ENCODE measurements around the gene AUTS2.

AUTS2 gene

DNA sequence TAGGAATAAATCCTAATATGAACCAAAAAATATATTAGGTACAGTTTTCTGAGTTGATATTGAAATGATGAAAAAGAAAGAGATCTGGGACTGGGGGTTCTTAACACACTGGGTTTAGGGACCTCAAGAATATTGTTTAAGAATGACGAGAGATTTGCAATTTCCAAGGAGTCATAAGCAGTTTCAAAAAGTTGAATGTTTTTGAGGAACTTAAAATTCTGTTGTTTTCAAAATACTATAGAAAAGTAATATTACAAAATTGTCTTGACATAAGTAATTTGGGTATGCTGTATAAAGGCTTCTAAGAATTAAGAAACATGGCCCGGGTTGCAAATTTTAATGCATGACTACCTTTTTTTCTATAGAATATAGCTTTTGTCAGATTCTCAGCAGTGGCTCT, 88.1 kb downstream of the AUTS2 start:
- no peak for DNase-seq (ENCODE audit: low read depth, low spot score)

DNA sequence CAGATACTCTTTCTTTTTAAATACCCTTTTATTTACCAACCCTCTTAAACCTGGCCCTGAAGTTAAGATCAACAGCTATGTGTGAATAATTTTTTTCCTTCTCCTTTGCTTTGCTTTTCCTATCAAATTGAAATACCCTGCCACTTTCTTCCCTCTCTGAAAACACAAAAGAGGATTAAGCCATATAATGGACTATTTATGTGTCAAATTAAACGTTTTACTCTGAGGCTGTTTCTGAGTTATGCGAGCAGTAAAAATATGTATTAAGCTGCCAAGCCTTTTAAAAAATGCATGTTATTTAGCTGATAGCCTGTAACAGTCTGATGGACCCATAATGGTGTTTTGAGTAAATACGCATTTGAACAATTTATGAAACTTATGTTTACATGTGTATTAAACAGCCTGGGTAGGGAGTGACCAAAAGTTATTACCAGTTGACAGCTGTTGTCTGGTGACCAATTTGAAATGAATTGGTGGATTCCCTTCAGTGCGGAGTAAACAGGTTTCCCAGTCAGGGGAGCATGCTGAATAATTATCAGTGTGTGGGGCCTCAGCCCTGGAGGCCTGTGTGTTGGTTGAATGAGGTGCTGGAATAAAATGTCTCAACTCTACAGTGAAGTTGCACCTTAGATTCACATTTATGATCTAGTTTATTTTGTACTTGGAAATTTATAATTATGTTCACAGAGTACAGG, 89.6 kb downstream of the AUTS2 start:
- no peak for DNase-seq (ENCODE audit: low read depth, low spot score)

DNA sequence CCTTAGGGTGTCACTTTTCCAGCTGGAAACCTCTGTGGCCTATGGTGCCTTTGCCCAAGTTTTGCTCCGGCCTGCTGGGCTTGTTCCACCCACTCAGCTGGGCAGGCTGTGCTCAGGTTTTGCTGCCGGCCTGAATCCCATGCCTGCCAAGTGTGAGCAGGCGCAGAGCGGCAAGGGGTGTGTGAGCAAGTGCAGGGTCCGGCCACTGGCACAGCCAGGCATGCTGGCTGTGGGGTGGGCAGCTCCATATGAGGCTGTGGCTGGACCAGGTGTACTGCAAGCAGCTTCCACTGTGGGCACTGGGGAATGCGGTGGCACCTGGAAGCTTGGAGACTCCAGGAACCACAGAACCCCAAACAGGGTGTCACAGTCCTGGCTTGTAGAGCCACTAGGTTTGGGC, 92.1 kb downstream of the AUTS2 start:
- no peak for DNase-seq (ENCODE audit: low read depth, low spot score)

- DNase-seq (ENCODE audit: low read depth, low spot score) = no peak
These were observed 93.1 kb downstream of the AUTS2 start for GRCh38 chr7:69691327-69691726.

DNA sequence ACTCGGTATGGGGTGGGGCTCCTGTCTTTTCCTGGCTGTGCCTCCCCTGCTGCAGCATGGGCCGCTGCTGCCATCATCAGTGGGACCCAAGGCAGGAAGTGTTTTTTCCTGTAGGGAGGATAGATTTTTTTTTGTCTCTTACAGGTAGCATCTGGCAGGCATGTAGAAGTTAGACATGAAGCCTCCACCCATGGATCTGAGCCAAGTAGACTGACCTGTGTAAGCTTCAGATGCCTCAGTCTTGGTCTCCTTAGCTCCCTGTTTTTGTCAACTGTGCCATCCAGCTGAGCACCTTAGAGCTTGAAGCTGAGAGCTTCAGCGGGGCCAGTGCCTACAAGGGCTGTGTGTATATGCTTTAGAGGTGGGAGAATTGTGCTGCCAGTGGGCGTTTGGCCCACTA, 93.5 kb downstream of the AUTS2 start:
- no peak for DNase-seq (ENCODE audit: low read depth, low spot score)

- DNase-seq (ENCODE audit: low read depth, low spot score) = no peak
These were observed 94.3 kb downstream of the AUTS2 start for GRCh38 chr7:69692611-69693010.

DNA sequence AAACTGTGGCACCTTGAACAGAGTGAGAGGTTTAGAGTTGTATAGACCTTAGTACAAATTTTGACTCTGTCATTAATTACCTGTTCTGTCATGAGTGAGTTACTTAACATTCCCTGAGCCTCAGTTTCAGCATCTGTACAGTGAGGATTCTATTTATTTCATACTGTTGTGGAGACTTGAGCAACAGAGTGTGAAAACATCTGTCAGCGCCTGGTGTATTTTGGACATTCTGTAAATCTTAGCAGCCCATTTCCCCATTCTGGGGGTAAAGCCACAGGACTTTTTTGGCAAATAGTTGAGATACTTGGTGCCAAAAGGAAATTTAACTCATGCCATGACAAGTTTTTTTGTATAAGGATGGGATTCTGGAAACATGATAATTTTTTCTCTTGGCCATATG, 94.8 kb downstream of the AUTS2 start:
- no peak for DNase-seq (ENCODE audit: low read depth, low spot score)

- DNase-seq (ENCODE audit: low read depth, low spot score) = no peak
These were observed 97.8 kb downstream of the AUTS2 start for GRCh38 chr7:69696054-69696591.

DNA sequence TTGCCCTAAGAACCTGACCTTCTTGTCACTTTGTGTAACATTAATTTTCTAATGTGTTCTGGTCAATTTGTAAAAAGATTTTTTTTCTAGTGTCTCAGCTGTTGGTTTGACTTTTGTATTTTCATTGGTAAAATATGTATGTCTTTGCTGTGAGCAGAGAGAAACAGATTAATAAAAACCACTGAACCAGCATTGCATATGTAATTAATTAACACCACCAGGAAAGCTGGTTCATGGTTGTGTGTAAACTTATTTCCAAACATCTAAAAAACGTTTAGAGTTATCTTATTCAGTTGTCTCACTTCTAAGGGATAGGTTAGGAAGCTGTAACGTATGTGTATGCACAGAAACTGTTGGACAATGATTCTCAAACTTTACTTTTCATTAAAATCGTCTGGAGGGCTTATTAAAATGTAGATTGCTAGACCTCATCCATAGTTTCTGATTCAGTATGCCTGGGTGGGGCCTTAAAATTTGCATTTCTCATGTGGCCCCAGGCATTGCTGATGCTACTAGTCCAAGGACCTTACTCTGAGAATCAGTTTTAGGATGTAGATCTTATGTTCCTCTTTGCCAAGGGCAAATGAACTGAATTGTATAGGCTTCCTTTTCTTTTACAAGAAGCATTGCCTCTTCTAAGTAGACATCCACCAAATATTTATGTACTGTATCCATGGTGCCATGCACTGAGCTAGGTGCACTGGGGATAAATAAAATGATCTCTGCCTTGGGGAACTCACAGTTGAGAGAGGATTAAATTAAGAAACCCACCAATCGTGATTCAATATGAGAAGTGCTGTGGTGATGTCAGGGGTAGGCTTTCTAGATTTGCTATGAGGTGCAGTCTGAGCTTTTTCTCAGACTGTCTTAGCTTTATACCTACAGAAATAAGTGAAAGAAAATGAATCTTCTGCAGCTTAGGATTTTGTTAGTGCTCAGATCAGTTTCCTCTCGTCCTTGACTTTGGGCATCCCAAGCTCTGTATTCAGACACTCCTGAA, 98.7 kb downstream of the AUTS2 start:
- DNase-seq (ENCODE audit: low read depth, low spot score) = no peak

- no peak for DNase-seq (ENCODE audit: low read depth, low spot score)
These were observed 100.0 kb downstream of the AUTS2 start for GRCh38 chr7:69698109-69698825.

DNA sequence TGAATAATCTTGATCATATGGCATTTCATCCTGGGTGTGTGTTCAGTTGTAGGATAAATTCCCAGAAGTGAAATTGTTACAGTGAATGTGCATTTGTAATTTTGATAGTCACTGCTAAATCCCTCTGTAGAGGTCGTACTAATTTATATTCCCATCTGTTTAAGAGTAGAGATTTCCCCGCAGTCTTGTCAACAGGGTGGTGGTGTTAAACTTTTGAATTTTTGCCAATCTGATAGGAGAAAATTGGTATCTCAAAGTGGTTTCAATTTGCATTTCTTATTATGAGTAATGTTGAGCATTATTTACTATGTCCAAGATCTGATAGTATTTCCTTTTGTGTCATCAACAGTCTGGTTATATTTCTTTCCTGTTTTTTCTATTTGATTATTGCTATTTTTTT, 101.7 kb downstream of the AUTS2 start:
- DNase-seq (ENCODE audit: low read depth, low spot score) = no peak

DNA sequence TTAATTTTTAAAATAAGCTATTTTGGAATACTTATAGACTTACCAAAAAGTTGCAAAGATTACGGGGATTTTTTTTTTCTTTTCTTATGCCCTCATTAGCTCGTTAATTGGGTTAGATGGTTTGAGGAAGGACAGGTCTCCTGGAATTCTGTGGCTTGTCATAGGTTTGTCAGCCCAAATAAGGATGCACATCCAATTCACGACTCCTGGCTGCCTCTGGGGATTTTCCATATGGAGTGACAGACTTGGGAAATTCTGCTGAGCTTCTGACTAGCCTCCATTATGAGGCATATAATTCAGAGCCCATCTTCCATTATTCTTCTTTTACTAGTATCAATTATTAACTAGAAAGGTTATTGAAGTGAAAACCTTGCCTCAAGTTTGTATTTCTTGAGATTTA, 102.1 kb downstream of the AUTS2 start:
- no peak for DNase-seq (ENCODE audit: low read depth, low spot score)

DNA sequence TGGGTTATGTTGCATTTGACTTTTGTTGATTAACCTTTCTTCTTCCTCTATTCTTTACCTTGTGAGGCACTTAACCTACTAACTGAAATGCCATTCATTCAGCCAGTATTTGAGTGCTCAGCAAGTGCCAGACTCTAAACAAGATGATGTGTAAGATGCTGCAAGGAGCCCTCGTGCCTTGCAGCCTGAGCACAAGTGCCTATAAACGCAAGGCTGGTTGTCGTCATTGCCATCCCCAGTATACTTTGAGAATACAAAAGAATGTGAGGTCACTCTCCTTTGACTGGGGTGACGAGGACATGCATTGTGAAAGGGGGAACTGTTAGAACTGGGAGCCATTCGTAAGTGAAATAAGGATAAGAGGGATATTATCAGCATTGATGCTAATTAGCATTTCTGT, 103.0 kb downstream of the AUTS2 start:
- no peak for DNase-seq (ENCODE audit: low read depth, low spot score)

- no peak for DNase-seq (ENCODE audit: low read depth, low spot score)
These were observed 104.1 kb downstream of the AUTS2 start for GRCh38 chr7:69702357-69702756.

DNA sequence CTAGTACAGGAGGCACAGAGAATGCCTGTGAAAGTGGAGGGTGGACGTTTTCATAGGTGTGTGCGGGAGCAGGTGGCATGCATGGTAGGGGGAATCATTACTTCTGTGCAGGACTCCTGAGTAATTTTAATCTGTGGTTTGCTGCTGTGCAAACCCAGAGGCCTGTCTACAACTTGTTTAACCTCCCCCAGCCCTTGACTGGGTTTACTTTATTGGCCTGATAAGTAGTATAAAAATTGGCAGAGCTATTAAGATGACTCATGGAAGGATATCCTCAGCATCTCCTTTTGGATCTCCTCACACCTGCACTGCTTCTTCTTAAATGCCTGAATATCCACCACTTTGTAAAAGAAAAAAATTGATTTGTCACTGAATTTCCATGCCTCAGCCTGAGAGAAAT, 104.8 kb downstream of the AUTS2 start:
- no peak for DNase-seq (ENCODE audit: low read depth, low spot score)

DNA sequence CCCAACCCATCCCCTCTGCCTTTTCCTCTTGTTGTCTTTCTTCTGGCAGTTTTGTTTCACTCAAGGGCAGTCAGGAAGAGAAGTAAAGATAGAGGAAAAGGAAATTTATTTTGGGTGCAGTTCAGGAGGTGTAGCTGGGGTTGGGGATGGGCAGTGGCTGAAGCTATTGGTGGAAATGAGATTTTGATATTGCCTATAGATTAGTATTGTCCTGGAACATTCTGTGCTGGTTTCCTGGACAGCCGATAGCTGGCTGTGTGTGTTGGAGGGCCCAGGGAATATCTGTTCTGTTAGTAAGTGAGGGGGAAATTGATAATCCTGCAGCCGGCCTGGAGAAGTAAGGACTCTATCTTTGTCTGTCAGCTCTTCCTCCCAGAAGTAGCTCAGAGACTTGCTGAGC, 107.8 kb downstream of the AUTS2 start:
- DNase-seq (ENCODE audit: low read depth, low spot score) = no peak

DNA sequence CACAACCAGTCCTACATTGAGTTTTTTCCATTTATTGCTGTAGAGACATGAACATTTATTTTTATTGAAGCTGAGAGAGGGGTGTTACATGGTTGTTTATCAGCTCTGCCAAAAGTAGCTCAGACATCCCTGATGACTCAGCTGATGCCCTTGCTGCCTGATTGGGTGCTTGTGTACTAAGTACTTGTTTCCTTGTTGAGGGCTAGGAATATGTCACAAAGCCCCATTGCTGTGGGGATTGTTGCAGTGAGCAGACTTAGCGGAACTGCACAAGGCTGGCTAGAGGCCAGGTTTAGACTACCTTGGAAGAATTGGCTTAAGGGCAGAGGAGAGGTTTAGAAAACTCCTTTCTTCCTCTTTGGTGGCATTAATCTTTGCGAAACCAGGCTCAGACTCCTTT, 110.6 kb downstream of the AUTS2 start:
- no peak for DNase-seq (ENCODE audit: low read depth, low spot score)

DNA sequence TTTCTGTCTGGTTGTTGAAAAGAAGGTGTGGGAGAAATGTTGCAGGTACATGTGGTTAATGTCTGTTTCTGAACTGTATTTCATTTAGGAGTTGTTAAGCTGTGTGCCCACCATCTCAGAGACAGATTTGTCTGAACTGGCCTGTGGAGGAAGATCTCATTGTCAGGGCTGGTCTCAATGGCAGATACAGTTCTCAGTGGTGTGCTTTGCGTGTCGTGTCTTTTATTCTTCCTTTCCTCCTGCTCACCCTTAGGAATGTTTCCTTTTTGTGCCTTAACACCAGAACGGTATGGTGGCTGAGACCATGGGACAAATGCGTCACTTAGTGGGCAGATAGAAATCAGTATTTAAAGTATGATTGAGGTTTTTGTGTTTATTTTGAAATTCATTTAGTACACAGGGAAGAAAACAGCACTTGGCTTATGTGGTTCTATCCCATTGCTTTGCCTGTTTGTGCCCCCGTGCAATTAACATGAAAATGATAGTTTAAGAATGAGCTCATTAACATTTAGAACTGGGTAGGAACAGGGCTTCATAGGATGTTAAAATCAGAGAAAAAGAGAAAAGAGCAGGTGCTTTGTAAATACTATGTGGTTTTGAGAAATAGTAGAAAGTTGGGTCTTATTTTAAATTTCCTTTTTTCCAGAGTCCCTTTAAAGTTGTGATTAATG, 112.6 kb downstream of the AUTS2 start:
- DNase-seq (ENCODE audit: low read depth, low spot score) = no peak

DNA sequence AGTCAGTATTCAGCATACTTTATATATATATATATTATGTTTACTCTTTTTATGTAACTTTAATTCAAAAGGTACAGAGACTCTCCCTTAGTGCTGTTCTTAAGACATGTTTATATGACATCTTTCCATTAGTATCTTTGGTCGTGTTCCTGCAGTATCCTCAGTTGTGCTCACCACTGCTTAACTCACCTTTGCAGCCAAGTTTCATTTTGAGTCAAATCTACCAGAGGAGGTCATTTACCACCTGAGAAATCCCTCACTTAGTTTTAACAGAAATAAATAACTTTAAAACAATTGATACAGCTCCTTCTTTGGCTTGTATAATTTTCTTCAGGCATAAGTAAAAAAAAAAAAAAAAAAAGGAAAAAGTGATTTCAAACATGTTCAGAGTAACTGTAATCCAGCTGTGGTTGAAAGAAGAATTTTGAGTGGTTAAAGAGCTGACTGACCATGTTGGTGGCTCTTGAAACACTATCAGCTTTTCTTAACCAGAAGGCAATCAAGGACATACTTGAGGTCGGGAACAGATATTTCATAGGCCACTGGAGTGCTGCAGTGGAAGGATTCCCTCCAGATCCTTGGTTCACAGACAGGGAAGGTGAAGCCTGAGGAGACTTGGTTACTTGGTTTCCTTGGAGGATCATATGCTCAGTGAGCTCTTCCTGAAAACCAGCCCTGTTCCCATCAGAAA, 116.8 kb downstream of the AUTS2 start:
- DNase-seq (ENCODE audit: low read depth, low spot score) = no peak

DNA sequence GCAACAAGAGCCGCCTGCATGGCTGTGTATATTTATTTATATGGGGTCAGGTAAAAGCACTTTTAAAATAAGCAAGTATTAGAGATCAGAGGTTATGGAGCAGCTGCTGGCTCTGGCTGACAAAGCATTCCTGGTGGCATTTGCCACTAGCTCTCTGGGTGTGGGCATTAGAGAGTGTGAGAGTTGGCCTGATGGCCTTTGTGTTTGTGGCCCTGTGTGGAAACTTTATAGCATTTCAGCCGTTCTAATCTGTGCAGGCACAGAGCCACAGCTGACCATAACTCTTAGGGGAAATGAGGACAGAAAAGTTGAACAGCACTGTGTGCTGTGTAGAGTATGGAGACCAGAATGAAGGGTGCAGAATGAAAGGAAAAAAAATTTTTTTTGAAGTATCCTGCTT, 118.9 kb downstream of the AUTS2 start:
- no peak for DNase-seq (ENCODE audit: low read depth, low spot score)

DNA sequence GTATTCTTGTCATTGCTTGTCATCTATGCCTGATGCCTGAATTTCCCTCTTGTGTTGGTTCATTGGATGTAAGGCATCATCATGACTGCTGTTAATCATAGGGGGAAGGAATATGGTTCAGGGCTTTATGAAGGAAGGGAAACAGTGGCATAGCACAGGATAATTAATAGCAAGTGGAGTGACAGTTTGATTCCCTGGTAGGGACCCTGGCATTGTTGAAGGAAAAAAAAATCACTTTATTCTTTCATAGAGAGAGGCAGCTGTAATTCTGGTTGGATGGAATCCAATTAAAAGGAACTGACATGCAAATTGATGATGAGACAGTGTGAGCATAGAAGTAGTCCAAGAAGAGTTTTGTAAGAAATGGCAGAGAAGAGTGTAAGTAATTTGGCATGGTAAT, 121.4 kb downstream of the AUTS2 start:
- DNase-seq (ENCODE audit: low read depth, low spot score) = no peak
